ENCODE data around the gene CELF3. TPM values are rescaled to one million over a fixed set of nuclear protein-coding genes. Genes with fewer than 3 reads are reported as not detected.

The CELF3 gene
- total and polyA plus RNA-seq, 2 of the 4 experiments (the other 2 are of a cell fraction): not detected

DNA sequence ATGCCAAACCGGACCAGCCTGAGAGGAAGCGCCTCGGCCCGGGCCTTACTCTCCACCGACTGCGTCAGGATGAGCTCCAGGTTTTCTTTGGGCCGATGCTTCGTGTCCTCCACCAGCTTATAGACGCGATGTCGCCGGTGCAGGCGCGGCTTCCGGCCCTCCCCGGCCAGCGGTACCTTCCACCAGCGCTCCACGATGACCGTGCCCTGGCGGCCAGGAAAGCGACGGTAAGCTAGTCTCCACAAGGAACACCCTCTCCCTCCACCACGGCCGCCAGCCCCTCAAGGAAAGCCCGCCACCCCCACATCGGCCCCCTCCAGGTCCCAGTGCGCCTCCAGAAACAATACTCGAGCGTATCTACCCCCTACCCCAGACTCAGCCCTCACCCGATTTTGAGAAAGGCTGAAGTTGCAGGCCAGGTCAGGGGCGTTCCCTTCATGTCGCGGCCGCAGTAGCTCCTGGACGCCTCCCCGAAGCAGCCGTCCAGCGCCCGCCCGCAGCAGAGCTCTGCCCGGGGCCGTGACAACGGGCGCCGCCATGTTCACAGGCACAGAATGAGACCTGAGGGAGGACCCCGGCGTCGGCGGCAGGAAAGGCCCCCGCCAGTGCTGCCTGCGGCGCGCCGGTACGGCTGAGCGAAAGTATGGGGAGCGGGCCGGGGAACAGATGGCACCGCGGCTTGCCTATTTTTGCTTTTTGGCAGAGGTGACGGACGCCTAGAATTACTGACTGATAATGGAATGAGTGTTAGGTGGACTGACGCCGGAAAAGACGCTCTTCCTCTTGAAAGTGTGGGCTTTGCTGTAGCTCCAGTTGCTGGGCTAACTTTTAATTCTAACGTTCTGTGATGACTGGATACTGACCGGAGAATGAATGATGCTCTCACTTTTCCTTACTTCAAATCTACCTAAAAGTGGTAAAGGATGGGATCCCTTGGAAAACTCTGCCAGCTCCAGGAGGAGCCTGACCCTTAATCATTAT is 46.6 kb upstream of the CELF3 start, which contains the start of gene MRPL9:
TSS of gene MRPL9 (minus strand) at position 556 of the 981 bp plus-strand sequence. CDS start at position 539, 17 bp downstream.
- intact Hi-C loops (cut with micrococcal nuclease): loop anchor here (2.0 to 5.0 kb wide), 3 partner anchors 74 to 239 kb away; partner anchors contain the start of genes C2CD4D and THEM4
- TF ChIP-seq, protein P1, sequence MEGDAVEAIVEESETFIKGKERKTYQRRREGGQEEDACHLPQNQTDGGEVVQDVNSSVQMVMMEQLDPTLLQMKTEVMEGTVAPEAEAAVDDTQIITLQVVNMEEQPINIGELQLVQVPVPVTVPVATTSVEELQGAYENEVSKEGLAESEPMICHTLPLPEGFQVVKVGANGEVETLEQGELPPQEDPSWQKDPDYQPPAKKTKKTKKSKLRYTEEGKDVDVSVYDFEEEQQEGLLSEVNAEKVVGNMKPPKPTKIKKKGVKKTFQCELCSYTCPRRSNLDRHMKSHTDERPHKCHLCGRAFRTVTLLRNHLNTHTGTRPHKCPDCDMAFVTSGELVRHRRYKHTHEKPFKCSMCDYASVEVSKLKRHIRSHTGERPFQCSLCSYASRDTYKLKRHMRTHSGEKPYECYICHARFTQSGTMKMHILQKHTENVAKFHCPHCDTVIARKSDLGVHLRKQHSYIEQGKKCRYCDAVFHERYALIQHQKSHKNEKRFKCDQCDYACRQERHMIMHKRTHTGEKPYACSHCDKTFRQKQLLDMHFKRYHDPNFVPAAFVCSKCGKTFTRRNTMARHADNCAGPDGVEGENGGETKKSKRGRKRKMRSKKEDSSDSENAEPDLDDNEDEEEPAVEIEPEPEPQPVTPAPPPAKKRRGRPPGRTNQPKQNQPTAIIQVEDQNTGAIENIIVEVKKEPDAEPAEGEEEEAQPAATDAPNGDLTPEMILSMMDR (conservative IDR thresholded peaks at IDR 0.05; ENCODE audit: low read depth, low read length): no peak
- TF ChIP-seq MAFK (IDR thresholded peaks at IDR 0.05; ENCODE audit: low read depth, low read length): no peak
- TF ChIP-seq MAZ (IDR thresholded peaks at IDR 0.05; ENCODE audit: borderline replicate concordance, low read depth, low read length): peak; percentile 58; the same call in 1 of the 2 replicates
- TF ChIP-seq CHD1 (IDR thresholded peaks at IDR 0.05; ENCODE audit: low read depth, low read length): no peak
- TF ChIP-seq RCOR1 (IDR thresholded peaks at IDR 0.05; ENCODE audit: insufficient replicate concordance, low read length): no peak
- TF ChIP-seq SMC3 (IDR thresholded peaks at IDR 0.05; ENCODE audit: low read depth, low read length): peak; percentile 21; the same call in 1 of the 2 replicates
- no peak for TF ChIP-seq RFX5 (IDR thresholded peaks at IDR 0.05; ENCODE audit: low read depth, low read length)
- peak; percentile 78; the same call in 1 of the 2 replicates for TF ChIP-seq POLR2A (IDR thresholded peaks at IDR 0.05; ENCODE audit: low read depth, low read length)
- TF ChIP-seq FOS (IDR thresholded peaks at IDR 0.05; ENCODE audit: low read depth, low read length): no peak
- TF ChIP-seq BHLHE40 (IDR thresholded peaks at IDR 0.05; ENCODE audit: low read depth, low read length): no peak
- peak; percentile 58; the same call in 1 of the 2 replicates for TF ChIP-seq MXI1 (IDR thresholded peaks at IDR 0.05; ENCODE audit: borderline replicate concordance, low read depth, low read length)
- TF ChIP-seq, protein P2, sequence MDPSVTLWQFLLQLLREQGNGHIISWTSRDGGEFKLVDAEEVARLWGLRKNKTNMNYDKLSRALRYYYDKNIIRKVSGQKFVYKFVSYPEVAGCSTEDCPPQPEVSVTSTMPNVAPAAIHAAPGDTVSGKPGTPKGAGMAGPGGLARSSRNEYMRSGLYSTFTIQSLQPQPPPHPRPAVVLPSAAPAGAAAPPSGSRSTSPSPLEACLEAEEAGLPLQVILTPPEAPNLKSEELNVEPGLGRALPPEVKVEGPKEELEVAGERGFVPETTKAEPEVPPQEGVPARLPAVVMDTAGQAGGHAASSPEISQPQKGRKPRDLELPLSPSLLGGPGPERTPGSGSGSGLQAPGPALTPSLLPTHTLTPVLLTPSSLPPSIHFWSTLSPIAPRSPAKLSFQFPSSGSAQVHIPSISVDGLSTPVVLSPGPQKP (IDR thresholded peaks at IDR 0.05; ENCODE audit: borderline replicate concordance, low read depth, low read length): no peak

More for the DNA sequence above, 46.6 kb upstream of the CELF3 start, which contains the start of gene MRPL9:
- dilution Hi-C loops (cut with HindIII; ENCODE audit: low sequenced_read_pairs, unreplicated experiment) (no loop called here), in situ Hi-C loops (cut with MboI; ENCODE audit: low sequenced_read_pairs) (no loop called here)
- Histone ChIP-seq H2AFZ (replicated peaks; ENCODE audit: low read length, poor library complexity) (peak within 1 kb of the TSS; percentile 96), H3K27me3 (ENCODE audit: control insufficient read depth, insufficient read depth, low read length) (no peaks in the 10 kb centered on the region), H3K56ac (ENCODE audit: extremely low read depth, insufficient read depth, low read length) (peak within 1 kb of the TSS; percentile 85), H3K36me3 (ENCODE audit: control insufficient read depth, insufficient read depth, low read length) (peaks cover 16% of the 10 kb centered on the region), H3K9me3 (ENCODE audit: control insufficient read depth, insufficient read depth, low read length) (no peaks in the 10 kb centered on the region), H3K79me1 (ENCODE audit: low read depth in 1 of 2, low read length in 2 of 2) (peaks cover 5 to 32% of the 10 kb centered on the region in 2 experiments), H2BK120ac (ENCODE audit: low read depth, low read length) (peak within 1 kb of the TSS; percentile 31; the same call in 1 of the 2 replicates), H3K14ac (replicated peaks; ENCODE audit: low read depth, low read length) (peak within 1 kb of the TSS; percentile 96), H3K18ac (ENCODE audit: low read depth, low read length) (peak within 1 kb of the TSS; percentile 30), H2BK15ac (ENCODE audit: low read depth, low read length) (peak within 1 kb of the TSS; percentile 49; the same call in 1 of the 3 replicates), H2BK20ac (ENCODE audit: low read depth, low read length) (no peak within 1 kb of the TSS), H4K8ac (ENCODE audit: low read depth in 2 of 2, low read length in 2 of 2) (peak within 1 kb of the TSS; percentile 99 to 100), H3K27ac (ENCODE audit: insufficient read depth, low read length) (peak within 1 kb of the TSS; percentile 80), H4K91ac (ENCODE audit: insufficient read depth, low read depth, low read length) (peak within 1 kb of the TSS; percentile 91), H2AK9ac (replicated peaks; ENCODE audit: low read depth, low read length, poor library complexity) (peak within 1 kb of the TSS; percentile 79), H3K4me3 (ENCODE audit: insufficient read depth, low read depth, low read length) (peak within 1 kb of the TSS; percentile 71), H3K4ac (ENCODE audit: low read depth, low read length) (peak within 1 kb of the TSS; percentile 84), H2AK5ac (ENCODE audit: low read depth, low read length) (no peak within 1 kb of the TSS; the same call in 1 of the 2 replicates), H3K23ac (ENCODE audit: low read depth, low read length) (peak within 1 kb of the TSS; percentile 87), H3K9me1 (ENCODE audit: insufficient read depth, low read length) (peaks cover under 1% of the 10 kb centered on the region; the same call in 1 of the 2 replicates), H4K5ac (ENCODE audit: low read depth, low read length) (peak within 1 kb of the TSS; percentile 86), H3K9ac (ENCODE audit: low read depth, low read length) (peak within 1 kb of the TSS; percentile 92), H4K20me1 (ENCODE audit: insufficient read depth, low read length) (no peaks in the 10 kb centered on the region), H2BK5ac (ENCODE audit: low read depth, low read length, poor library complexity, severe bottlenecking) (peak within 1 kb of the TSS; percentile 61), H3K4me2 (ENCODE audit: low read depth, low read length) (peak within 1 kb of the TSS; percentile 91), H3K4me1 (ENCODE audit: control insufficient read depth, insufficient read depth, low read length) (peaks cover 3% of the 10 kb centered on the region; the same call in 1 of the 2 replicates)
- POLR2A ChIA-PET (ENCODE audit: unreplicated experiment): interaction anchor here (0.6 kb wide), 1 partner anchor 13 kb away, joined by 3 read pairs; no protein-coding TSS in a partner anchor
- CTCF ChIA-PET: interaction anchor here (1.5 kb wide), 1 partner anchor 16 kb away, joined by 5 read pairs; no protein-coding TSS in a partner anchor
- BruUV-seq (replicated peaks): no TSS peak
- peak; percentile 100 for ATAC-seq (ENCODE audit: low read depth)
- peak; percentile 71 for DNase-seq
- WGBS, 2 experiments (ENCODE audit: extremely low coverage in 2 of 2, insufficient read length in 1 of 2): 4% methylated on average over 21 of the region's 68 CpGs; no CpG with 5 or more reads in 1 of the 2 experiments
